Keratinocyte (primary cell): ENCODE measurements around the gene C10orf71. TPM values are rescaled to one million over a fixed set of nuclear protein-coding genes. Genes with fewer than 3 reads are reported as not detected.

Source experiments
- DNase-seq: peaks from one replicate; pipeline ENCODE4 v3.0.0-alpha.2; 2011; ENCODE audit warnings: low read depth, missing footprints, low spot score
- FAIRE-seq: peaks from 2 replicates; lab custom pipeline; 2011; peaks lifted over from hg19 to GRCh38; lab: Jason Lieb, UNC
- H2AFZ ChIP-seq: 2 replicates; pipeline ENCODE4 v1.6.0; 2012; ENCODE audit warnings: low read length, control low read depth, inconsistent platforms; ENCODE audit not compliant: control insufficient read depth
- H3K27ac ChIP-seq: 2 replicates; pipeline ENCODE4 v1.5.1; 2011; ENCODE audit warnings: low read length; ENCODE audit not compliant: control insufficient read depth, insufficient read depth
- H3K27me3 ChIP-seq: 3 replicates; pipeline ENCODE4 v1.6.0; 2011; ENCODE audit warnings: low read length; ENCODE audit not compliant: control insufficient read depth, insufficient read depth; ENCODE audit errors: extremely low read depth
- H3K36me3 ChIP-seq, 2 experiments: 2 replicates in 1 of 2; 3 replicates in 1 of 2; pipeline ENCODE4 v1.5.1; 2011; ENCODE audit warnings: low read length in 2 of 2, mild to moderate bottlenecking in 1 of 2; ENCODE audit not compliant: control insufficient read depth in 2 of 2, insufficient read depth in 2 of 2; ENCODE audit errors: extremely low read depth in 1 of 2
- H3K4me1 ChIP-seq: 3 replicates; pipeline ENCODE4 v1.5.1; 2011; ENCODE audit warnings: low read length; ENCODE audit not compliant: control insufficient read depth, insufficient read depth; ENCODE audit errors: extremely low read depth
- H3K4me2 ChIP-seq: 3 replicates; pipeline ENCODE4 v1.6.0; 2011; ENCODE audit warnings: low read depth, low read length; ENCODE audit not compliant: control insufficient read depth, insufficient read depth; ENCODE audit errors: extremely low read depth
- H3K4me3 ChIP-seq, 3 experiments: fragments of 200-600 bp in 1 of 3; sonication (generic) in 1 of 3; 2 replicates in 2 of 3; 3 replicates in 1 of 3; pipeline ENCODE4 v1.5.1; 2011 to 2016; ENCODE audit warnings: low read length in 3 of 3, mild to moderate bottlenecking in 3 of 3, control low read depth in 2 of 3, inconsistent platforms in 1 of 3, low read depth in 1 of 3, mixed read lengths in 1 of 3, mixed run types in 1 of 3, moderate library complexity in 1 of 3; ENCODE audit not compliant: control insufficient read depth in 2 of 3, insufficient read depth in 2 of 3; ENCODE audit errors: extremely low read depth in 1 of 3
- H3K79me2 ChIP-seq: 2 replicates; pipeline ENCODE4 v1.6.0; 2012; ENCODE audit warnings: low read length; ENCODE audit not compliant: control insufficient read depth, insufficient read depth
- H3K9ac ChIP-seq: 3 replicates; pipeline ENCODE4 v1.6.0; 2011; ENCODE audit warnings: low read length; ENCODE audit not compliant: control insufficient read depth, insufficient read depth; ENCODE audit errors: extremely low read depth
- H3K9me1 ChIP-seq: 3 replicates; pipeline ENCODE4 v1.6.0; 2011; ENCODE audit warnings: low read length; ENCODE audit not compliant: control insufficient read depth, insufficient read depth; ENCODE audit errors: extremely low read depth
- H3K9me3 ChIP-seq: 2 replicates; pipeline ENCODE4 v1.5.1; 2012; ENCODE audit warnings: low read depth, low read length; ENCODE audit not compliant: control insufficient read depth
- H4K20me1 ChIP-seq: 3 replicates; pipeline ENCODE4 v1.6.0; 2011; ENCODE audit warnings: low read length; ENCODE audit not compliant: control insufficient read depth, insufficient read depth; ENCODE audit errors: extremely low read depth
- EZH2 ChIP-seq: IDR thresholded peaks from one replicate; pipeline ENCODE4 v1.6.1; 2012; ENCODE audit warnings: inconsistent platforms, mild to moderate bottlenecking, low read length, moderate library complexity
- dilution Hi-C: fragments of 300-500 bp; cut with MboI; formaldehyde crosslinking; loops from one replicate; pipeline ENCODE4 v1.7.0; 2020; ENCODE audit warnings: low sequenced_read_pairs; ENCODE audit not compliant: extremely low pct_ligation_motif_present
- polyA plus RNA-seq, 5 experiments: library from polyadenylated mRNA; depleted of rRNA in 3 of 5; stranded (reverse) in 3 of 5; stranded (forward) in 1 of 5; unstranded in 1 of 5; fragments of >200 nt; gene quantifications; 1 replicate in 1 of 5; 2 replicates in 3 of 5; 3 replicates in 1 of 5; pipeline versions ENCODE4 v1.2.1 to v1.2.3, GENCODE V29; 2011 to 2012; ENCODE audit warnings: missing spikeins in 2 of 5, low read depth in 1 of 5, low replicate concordance in 1 of 5
- TF ChIP-seq, protein P1 (sequence below), 3 experiments: IDR thresholded peaks in 1 of 3; conservative IDR thresholded peaks in 1 of 3; optimal IDR thresholded peaks in 1 of 3; 2 replicates in 2 of 3; 3 replicates in 1 of 3; pipeline versions ENCODE3 to v1.5.1; 2011; ENCODE audit warnings: low read length in 3 of 3, mild to moderate bottlenecking in 3 of 3, moderate library complexity in 2 of 3, control low read depth in 1 of 3, inconsistent platforms in 1 of 3; ENCODE audit not compliant: insufficient read depth in 2 of 3; ENCODE audit errors: extremely low read depth in 1 of 3

The C10orf71 gene
- polyA plus RNA-seq, 1 donor (not counting 4 experiments of a cell fraction or from before 2014, with no cell fraction given) = not detected

DNA sequence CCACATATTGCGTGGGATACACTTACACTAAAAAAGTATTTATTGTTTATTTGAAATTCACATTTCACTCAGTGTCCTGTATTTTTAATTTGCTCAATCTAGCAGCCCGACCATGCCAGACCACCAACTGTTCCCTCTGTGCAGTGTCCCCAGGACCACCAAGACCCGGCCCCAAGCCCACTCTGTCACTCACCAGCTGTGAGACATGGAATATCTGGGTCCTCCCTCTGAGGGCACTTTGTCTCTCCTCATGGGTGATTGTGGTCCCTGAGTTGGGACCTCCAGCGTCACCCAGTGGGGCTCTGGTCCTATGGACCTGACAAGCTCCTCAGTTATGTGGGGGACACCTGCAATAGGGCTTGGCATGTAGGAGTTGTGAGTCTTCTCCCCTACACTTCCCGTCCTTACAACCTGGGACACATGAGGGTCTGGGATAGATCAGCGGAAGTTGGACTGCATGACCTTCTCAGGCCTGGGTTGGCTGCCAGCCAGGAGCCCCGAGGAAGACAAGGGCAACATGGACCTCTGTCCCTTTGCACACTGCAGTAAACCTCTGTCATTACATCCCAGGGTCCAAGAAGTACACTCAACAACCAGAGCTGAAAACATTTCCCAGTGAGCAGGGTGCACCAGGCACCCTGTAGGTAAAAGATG is 12.1 kb downstream of the C10orf71 start:
- H2AFZ ChIP-seq = no peak overlapping the region
- dilution Hi-C loops = no loop called here
- no peaks in the 10 kb centered on the region for H3K4me1 ChIP-seq
- H3K9me3 ChIP-seq = no peaks in the 10 kb centered on the region
- TF ChIP-seq, protein P1, sequence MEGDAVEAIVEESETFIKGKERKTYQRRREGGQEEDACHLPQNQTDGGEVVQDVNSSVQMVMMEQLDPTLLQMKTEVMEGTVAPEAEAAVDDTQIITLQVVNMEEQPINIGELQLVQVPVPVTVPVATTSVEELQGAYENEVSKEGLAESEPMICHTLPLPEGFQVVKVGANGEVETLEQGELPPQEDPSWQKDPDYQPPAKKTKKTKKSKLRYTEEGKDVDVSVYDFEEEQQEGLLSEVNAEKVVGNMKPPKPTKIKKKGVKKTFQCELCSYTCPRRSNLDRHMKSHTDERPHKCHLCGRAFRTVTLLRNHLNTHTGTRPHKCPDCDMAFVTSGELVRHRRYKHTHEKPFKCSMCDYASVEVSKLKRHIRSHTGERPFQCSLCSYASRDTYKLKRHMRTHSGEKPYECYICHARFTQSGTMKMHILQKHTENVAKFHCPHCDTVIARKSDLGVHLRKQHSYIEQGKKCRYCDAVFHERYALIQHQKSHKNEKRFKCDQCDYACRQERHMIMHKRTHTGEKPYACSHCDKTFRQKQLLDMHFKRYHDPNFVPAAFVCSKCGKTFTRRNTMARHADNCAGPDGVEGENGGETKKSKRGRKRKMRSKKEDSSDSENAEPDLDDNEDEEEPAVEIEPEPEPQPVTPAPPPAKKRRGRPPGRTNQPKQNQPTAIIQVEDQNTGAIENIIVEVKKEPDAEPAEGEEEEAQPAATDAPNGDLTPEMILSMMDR (optimal IDR thresholded peaks at IDR 0.05 in 1 of 3, IDR thresholded peaks at IDR 0.05 in 1 of 3, conservative IDR thresholded peaks at IDR 0.05 in 1 of 3; ENCODE audit: extremely low read depth in 1 of 3, insufficient read depth in 2 of 3, low read length in 3 of 3) = no peak
- TF ChIP-seq EZH2 = no peak
- no peak overlapping the region for H3K9ac ChIP-seq
- no peaks in the 10 kb centered on the region for H4K20me1 ChIP-seq
- H3K9me1 ChIP-seq = no peaks in the 10 kb centered on the region
- no peaks in the 10 kb centered on the region for H3K79me2 ChIP-seq
- DNase-seq (no peak), FAIRE-seq (no peak)
- H3K27ac ChIP-seq = no peak overlapping the region
- H3K36me3 ChIP-seq = no peaks in the 10 kb centered on the region
- H3K4me3 ChIP-seq = no peak overlapping the region
- H3K27me3 ChIP-seq = no peaks in the 10 kb centered on the region
- H3K4me2 ChIP-seq = no peak overlapping the region

DNA sequence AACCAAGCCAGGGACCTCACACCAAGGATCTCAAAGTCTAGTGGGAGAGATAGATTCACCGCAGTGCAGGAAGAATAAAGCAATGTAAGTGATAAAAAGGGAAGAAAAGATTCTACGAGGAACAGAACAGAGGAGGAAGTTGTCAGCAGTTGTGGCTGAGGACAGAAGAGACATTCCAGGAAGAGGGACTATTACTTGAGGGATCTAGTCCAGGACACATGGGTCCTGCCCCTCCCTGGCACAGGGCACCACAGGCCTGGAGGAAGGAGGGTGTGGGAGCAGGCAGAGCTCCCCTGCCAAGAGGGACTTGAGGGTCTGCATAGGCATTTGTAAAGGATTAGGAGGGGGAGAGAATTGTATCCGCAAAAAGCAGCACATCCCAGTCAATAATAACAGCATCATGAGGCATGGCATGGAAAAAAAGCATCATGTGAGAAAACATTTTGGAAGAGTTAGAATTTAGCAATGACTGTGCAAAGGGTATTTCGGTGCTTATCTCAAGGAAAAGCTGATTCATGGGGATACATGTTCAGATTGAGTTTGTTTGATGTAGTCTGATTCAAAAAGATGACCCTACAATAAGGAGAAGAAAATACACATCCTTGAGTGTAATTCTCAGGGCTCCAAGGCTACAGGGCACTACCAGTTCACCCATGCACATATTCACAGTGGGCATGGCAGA is 12.7 kb downstream of the C10orf71 start:
- no peaks in the 10 kb centered on the region for H3K79me2 ChIP-seq
- DNase-seq = no peak
- H2AFZ ChIP-seq = no peak overlapping the region
- FAIRE-seq = no peak
- H3K9me3 ChIP-seq = no peaks in the 10 kb centered on the region
- no peak overlapping the region for H3K4me2 ChIP-seq
- H3K36me3 ChIP-seq = no peaks in the 10 kb centered on the region
- no peak overlapping the region for H3K27ac ChIP-seq
- no peak overlapping the region for H3K9ac ChIP-seq
- H3K4me1 ChIP-seq = no peaks in the 10 kb centered on the region
- TF ChIP-seq, protein P1 (optimal IDR thresholded peaks at IDR 0.05 in 1 of 3, IDR thresholded peaks at IDR 0.05 in 1 of 3, conservative IDR thresholded peaks at IDR 0.05 in 1 of 3; ENCODE audit: extremely low read depth in 1 of 3, insufficient read depth in 2 of 3, low read length in 3 of 3) = no peak
- TF ChIP-seq EZH2 = no peak
- peaks cover 3% of the 10 kb centered on the region for H3K27me3 ChIP-seq
- H3K4me3 ChIP-seq = no peak overlapping the region
- H4K20me1 ChIP-seq = no peaks in the 10 kb centered on the region
- dilution Hi-C loops = no loop called here
- H3K9me1 ChIP-seq = no peaks in the 10 kb centered on the region
